ENCODE results near the gene IQGAP2. TPM values are rescaled to one million over a fixed set of nuclear protein-coding genes. Genes with fewer than 3 reads are reported as not detected.

The IQGAP2 gene
- total RNA-seq, 2 experiments from 2014 or later, result 62.7 to 74.9 TPM

- peaks cover 21% of the 10 kb centered on the region for H3K4me1 Mint-ChIP-seq
- H3K27ac Mint-ChIP-seq, result no peak overlapping the region
- H3K36me3 Mint-ChIP-seq, result no peaks in the 10 kb centered on the region
- no peak for DNase-seq
- no peaks in the 10 kb centered on the region for H3K9me3 Mint-ChIP-seq
- no peak for ATAC-seq (ENCODE audit: low read depth)
- H3K27me3 Mint-ChIP-seq, result no peaks in the 10 kb centered on the region
- POLR2A ChIA-PET, result no interaction called here
- H3K4me3 Mint-ChIP-seq, result no peak overlapping the region
Observed at GRCh38 chr5:76742583-76742982, 339.5 kb downstream of the IQGAP2 start.

- H3K36me3 Mint-ChIP-seq, result no peaks in the 10 kb centered on the region
- DNase-seq, result no peak
- H3K4me1 Mint-ChIP-seq, result peaks cover 9% of the 10 kb centered on the region
- no peak overlapping the region for H3K4me3 Mint-ChIP-seq
- no peak for ATAC-seq (ENCODE audit: low read depth)
- no peak overlapping the region for H3K27ac Mint-ChIP-seq
- no peaks in the 10 kb centered on the region for H3K9me3 Mint-ChIP-seq
- POLR2A ChIA-PET, result no interaction called here
- peaks cover 7% of the 10 kb centered on the region for H3K27me3 Mint-ChIP-seq
Observed at GRCh38 chr5:76744632-76745031, 341.5 kb downstream of the IQGAP2 start.

GRCh38 chr5:76745670-76746069, 342.6 kb downstream of the IQGAP2 start:
- no peaks in the 10 kb centered on the region for H3K36me3 Mint-ChIP-seq
- no peak for DNase-seq
- H3K27me3 Mint-ChIP-seq, result peaks cover 14% of the 10 kb centered on the region
- no peaks in the 10 kb centered on the region for H3K9me3 Mint-ChIP-seq
- POLR2A ChIA-PET, result no interaction called here
- H3K4me1 Mint-ChIP-seq, result peaks cover 9% of the 10 kb centered on the region
- H3K4me3 Mint-ChIP-seq, result no peak overlapping the region
- no peak for ATAC-seq (ENCODE audit: low read depth)
- no peak overlapping the region for H3K27ac Mint-ChIP-seq

GRCh38 chr5:76746677-76747076, 343.6 kb downstream of the IQGAP2 start:
- Mint-ChIP-seq H3K9me3 (no peaks in the 10 kb centered on the region), H3K27ac (no peak overlapping the region), H3K36me3 (no peaks in the 10 kb centered on the region), H3K4me1 (peaks cover 1% of the 10 kb centered on the region), H3K27me3 (peaks cover 15% of the 10 kb centered on the region), H3K4me3 (no peak overlapping the region)
- POLR2A ChIA-PET, result no interaction called here
- DNase-seq (no peak), ATAC-seq (ENCODE audit: low read depth) (no peak)

- H3K27me3 Mint-ChIP-seq, result peaks cover 18% of the 10 kb centered on the region
- no peak overlapping the region for H3K4me3 Mint-ChIP-seq
- no peaks in the 10 kb centered on the region for H3K9me3 Mint-ChIP-seq
- DNase-seq (no peak), ATAC-seq (ENCODE audit: low read depth) (no peak)
- H3K27ac Mint-ChIP-seq, result no peak overlapping the region
- H3K36me3 Mint-ChIP-seq, result no peaks in the 10 kb centered on the region
- POLR2A ChIA-PET, result no interaction called here
- peaks cover 1% of the 10 kb centered on the region for H3K4me1 Mint-ChIP-seq
Observed at GRCh38 chr5:76747706-76748105, 344.6 kb downstream of the IQGAP2 start.

- H3K9me3 Mint-ChIP-seq, result no peaks in the 10 kb centered on the region
- no peak for DNase-seq
Observed at GRCh38 chr5:76751291-76751690, 348.2 kb downstream of the IQGAP2 start.

GRCh38 chr5:76754668-76755078, 351.6 kb downstream of the IQGAP2 start:
- Mint-ChIP-seq H3K4me3 (no peak overlapping the region), H3K4me1 (no peaks in the 10 kb centered on the region), H3K36me3 (no peaks in the 10 kb centered on the region), H3K27me3 (peaks cover 23% of the 10 kb centered on the region), H3K27ac (no peak overlapping the region), H3K9me3 (no peaks in the 10 kb centered on the region)
- POLR2A ChIA-PET, result no interaction called here
- ATAC-seq (ENCODE audit: low read depth) (no peak), DNase-seq (no peak)

More at GRCh38 chr5:76751291-76751690, 348.2 kb downstream of the IQGAP2 start:
- Mint-ChIP-seq H3K27ac (no peak overlapping the region), H3K4me3 (no peak overlapping the region), H3K4me1 (peaks cover 1% of the 10 kb centered on the region), H3K36me3 (no peaks in the 10 kb centered on the region), H3K27me3 (peaks cover 25% of the 10 kb centered on the region)
- POLR2A ChIA-PET, result no interaction called here
- no peak for ATAC-seq (ENCODE audit: low read depth)

- no peak for DNase-seq
- Mint-ChIP-seq H3K4me1 (no peaks in the 10 kb centered on the region), H3K27me3 (peaks cover 21% of the 10 kb centered on the region), H3K4me3 (no peak overlapping the region), H3K36me3 (no peaks in the 10 kb centered on the region), H3K27ac (no peak overlapping the region), H3K9me3 (no peaks in the 10 kb centered on the region)
- POLR2A ChIA-PET, result no interaction called here
- ATAC-seq (ENCODE audit: low read depth), result no peak
Observed at GRCh38 chr5:76755779-76756637, 352.9 kb downstream of the IQGAP2 start.

- POLR2A ChIA-PET, result no interaction called here
- ATAC-seq (ENCODE audit: low read depth) (no peak), DNase-seq (no peak)
- no peak overlapping the region for H3K4me3 Mint-ChIP-seq
- no peaks in the 10 kb centered on the region for H3K4me1 Mint-ChIP-seq
- H3K9me3 Mint-ChIP-seq, result no peaks in the 10 kb centered on the region
- H3K27ac Mint-ChIP-seq, result no peak overlapping the region
- H3K27me3 Mint-ChIP-seq, result peaks cover 21% of the 10 kb centered on the region
- no peaks in the 10 kb centered on the region for H3K36me3 Mint-ChIP-seq
Observed at GRCh38 chr5:76757049-76757448, 354.0 kb downstream of the IQGAP2 start.

Other genes with a start within 250 kb of the IQGAP2 start
- gene F2RL2, start 220.1 kb downstream of the IQGAP2 start, total RNA-seq, result not detected

Measured in activated naive CD8-positive, alpha-beta T cell treated with anti-CD3 and anti-CD28 coated beads, Interleukin-2, amount 10 ng/mL, durations not matched to agents 7 days and 5 days (primary cell).